ENCODE results near the gene RNF141. TPM values are rescaled to one million over a fixed set of nuclear protein-coding genes. Genes with fewer than 3 reads are reported as not detected.

RNF141 gene
- total RNA-seq, 1 donor from 2014 or later, result 31.2 TPM

GRCh38 chr11:10497371-10498021 lies 43.5 kb downstream of the RNF141 start:
- no peak for FAIRE-seq
- H3K27ac Mint-ChIP-seq (ENCODE audit: unreplicated experiment), result no peak overlapping the region
- no peak for DNase-seq (ENCODE audit: low read depth)
- Histone ChIP-seq H3K4me3 (ENCODE audit: insufficient read depth, low read depth, low read length) (no peak overlapping the region), H2AFZ (ENCODE audit: low read depth, low read length) (no peak overlapping the region), H4K20me1 (ENCODE audit: insufficient read depth, low read length) (no peaks in the 10 kb centered on the region), H3K9me3 (ENCODE audit: insufficient read depth, low read depth, low read length) (no peaks in the 10 kb centered on the region), H3K4me1 (ENCODE audit: insufficient read depth, low read length) (no peaks in the 10 kb centered on the region), H3K79me2 (ENCODE audit: insufficient read depth, low read length) (no peaks in the 10 kb centered on the region), H3K36me3 (ENCODE audit: insufficient read depth, low read length) (no peaks in the 10 kb centered on the region), H3K9ac (ENCODE audit: low read length) (no peak overlapping the region), H3K4me2 (ENCODE audit: low read length) (no peak overlapping the region), H3K27ac (ENCODE audit: low read depth, low read length) (no peak overlapping the region), H3K27me3 (ENCODE audit: insufficient read depth, low read length) (no peaks in the 10 kb centered on the region)
- no peak overlapping the region for H3K4me3 Mint-ChIP-seq (ENCODE audit: unreplicated experiment)
- no peaks in the 10 kb centered on the region for H3K4me1 Mint-ChIP-seq (ENCODE audit: low read depth, unreplicated experiment)
- H3K27me3 Mint-ChIP-seq (ENCODE audit: low read depth, unreplicated experiment), result no peaks in the 10 kb centered on the region
- no peaks in the 10 kb centered on the region for H3K9me3 Mint-ChIP-seq (ENCODE audit: unreplicated experiment)
- TF ChIP-seq CTCF (IDR thresholded peaks at IDR 0.05; ENCODE audit: insufficient read depth, low read depth, low read length), result no peak
- no peak for TF ChIP-seq EZH2 (IDR thresholded peaks at IDR 0.05; ENCODE audit: insufficient read depth, low read length)
- peaks cover 21% of the 10 kb centered on the region for H3K36me3 Mint-ChIP-seq (ENCODE audit: low read depth, unreplicated experiment)

GRCh38 chr11:10496296-10496936 lies 44.6 kb downstream of the RNF141 start:
- FAIRE-seq, result no peak

More at GRCh38 chr11:10496296-10496936, 44.6 kb downstream of the RNF141 start:
- H3K27ac Mint-ChIP-seq (ENCODE audit: unreplicated experiment), result no peak overlapping the region
- Histone ChIP-seq H2AFZ (ENCODE audit: low read depth, low read length) (no peak overlapping the region), H3K9me3 (ENCODE audit: insufficient read depth, low read depth, low read length) (no peaks in the 10 kb centered on the region), H4K20me1 (ENCODE audit: insufficient read depth, low read length) (no peaks in the 10 kb centered on the region), H3K9ac (ENCODE audit: low read length) (no peak overlapping the region), H3K4me3 (ENCODE audit: insufficient read depth, low read depth, low read length) (no peak overlapping the region), H3K27me3 (ENCODE audit: insufficient read depth, low read length) (no peaks in the 10 kb centered on the region), H3K4me1 (ENCODE audit: insufficient read depth, low read length) (peaks cover 2% of the 10 kb centered on the region), H3K27ac (ENCODE audit: low read depth, low read length) (no peak overlapping the region), H3K36me3 (ENCODE audit: insufficient read depth, low read length) (no peaks in the 10 kb centered on the region), H3K4me2 (ENCODE audit: low read length) (no peak overlapping the region), H3K79me2 (ENCODE audit: insufficient read depth, low read length) (no peaks in the 10 kb centered on the region)
- DNase-seq (ENCODE audit: low read depth), result no peak
- H3K36me3 Mint-ChIP-seq (ENCODE audit: low read depth, unreplicated experiment), result peaks cover 22% of the 10 kb centered on the region
- TF ChIP-seq CTCF (IDR thresholded peaks at IDR 0.05; ENCODE audit: insufficient read depth, low read depth, low read length), result no peak
- TF ChIP-seq EZH2 (IDR thresholded peaks at IDR 0.05; ENCODE audit: insufficient read depth, low read length), result no peak
- H3K4me1 Mint-ChIP-seq (ENCODE audit: low read depth, unreplicated experiment), result no peaks in the 10 kb centered on the region
- no peaks in the 10 kb centered on the region for H3K9me3 Mint-ChIP-seq (ENCODE audit: unreplicated experiment)
- no peak overlapping the region for H3K4me3 Mint-ChIP-seq (ENCODE audit: unreplicated experiment)
- no peaks in the 10 kb centered on the region for H3K27me3 Mint-ChIP-seq (ENCODE audit: low read depth, unreplicated experiment)
